Chondrocyte (in vitro differentiated cells): Measurements from ENCODE around the gene LCK. TPM values are rescaled to one million over a fixed set of nuclear protein-coding genes. Genes with fewer than 3 reads are reported as not detected.

ENCODE experiments used
- DNase-seq: peaks from one replicate; pipeline ENCODE4 v3.0.0; 2021; ENCODE audit warnings: mixed read lengths, low spot score
- H3K27ac Mint-ChIP-seq: one replicate; pipeline ENCODE4 v1.8.0; 2021; ENCODE audit warnings: mild to moderate bottlenecking, moderate library complexity, mixed read lengths; ENCODE audit not compliant: unreplicated experiment
- H3K27me3 Mint-ChIP-seq: 2 replicates; pipeline ENCODE4 v1.8.0; 2021; ENCODE audit warnings: low read depth, mixed read lengths
- H3K36me3 Mint-ChIP-seq: 2 replicates; pipeline ENCODE4 v1.8.0; 2021; ENCODE audit warnings: low read depth, mixed read lengths
- H3K4me1 Mint-ChIP-seq: 2 replicates; pipeline ENCODE4 v1.8.0; 2021; ENCODE audit warnings: low read depth, mild to moderate bottlenecking, mixed read lengths
- H3K4me3 Mint-ChIP-seq: one replicate; pipeline ENCODE4 v1.8.0; 2021; ENCODE audit warnings: mild to moderate bottlenecking, moderate library complexity, mixed read lengths; ENCODE audit not compliant: unreplicated experiment
- H3K9me3 Mint-ChIP-seq: 2 replicates; pipeline ENCODE4 v1.8.0; 2021; ENCODE audit warnings: low read depth, mixed read lengths
- CTCF ChIP-seq: fragments of 200-600 bp; sonication (generic); IDR thresholded peaks from 2 replicates; pipeline ENCODE4 v1.5.0; 2021; ENCODE audit warnings: antibody characterized with exemption, mild to moderate bottlenecking, moderate library complexity
- total RNA-seq: library from RNA; stranded (reverse); gene quantifications from 3 replicates; pipeline ENCODE4 v1.2.1, GENCODE V29; 2021

Gene LCK
- total RNA-seq, 1 donor from 2014 or later, result not detected

- Mint-ChIP-seq H3K36me3 (peaks cover 1% of the 10 kb centered on the region), H3K27ac (no peak overlapping the region), H3K9me3 (no peaks in the 10 kb centered on the region), H3K4me1 (peaks cover 26% of the 10 kb centered on the region), H3K27me3 (no peaks in the 10 kb centered on the region), H3K4me3 (no peak overlapping the region)
- no peak for DNase-seq
- TF ChIP-seq CTCF, result peak; percentile 85
These were observed 2.8 kb upstream of the LCK start for GRCh38 chr1:32247983-32248889.

- DNase-seq, result no peak
- H3K4me3 Mint-ChIP-seq, result no peak overlapping the region
These were observed 1.1 kb upstream of the LCK start for GRCh38 chr1:32249831-32250525.

GRCh38 chr1:32255072-32256071 lies 4.3 kb downstream of the LCK start:
- Mint-ChIP-seq H3K4me1 (no peaks in the 10 kb centered on the region), H3K4me3 (no peak overlapping the region), H3K27ac (no peak overlapping the region), H3K27me3 (no peaks in the 10 kb centered on the region), H3K36me3 (peaks cover 1% of the 10 kb centered on the region), H3K9me3 (no peaks in the 10 kb centered on the region)
- TF ChIP-seq CTCF, result no peak
- no peak for DNase-seq

More at GRCh38 chr1:32249831-32250525, 1.1 kb upstream of the LCK start:
- no peak for TF ChIP-seq CTCF
- no peaks in the 10 kb centered on the region for H3K27me3 Mint-ChIP-seq
- H3K36me3 Mint-ChIP-seq, result peaks cover 1% of the 10 kb centered on the region
- H3K9me3 Mint-ChIP-seq, result no peaks in the 10 kb centered on the region
- no peak overlapping the region for H3K27ac Mint-ChIP-seq
- peaks cover 26% of the 10 kb centered on the region for H3K4me1 Mint-ChIP-seq

- Mint-ChIP-seq H3K27ac (no peak overlapping the region), H3K36me3 (peaks cover 1% of the 10 kb centered on the region), H3K27me3 (no peaks in the 10 kb centered on the region), H3K4me1 (no peaks in the 10 kb centered on the region), H3K4me3 (no peak overlapping the region), H3K9me3 (no peaks in the 10 kb centered on the region)
- no peak for TF ChIP-seq CTCF
- DNase-seq, result no peak
These were observed 5.6 kb downstream of the LCK start for GRCh38 chr1:32256473-32257226.
